ENCODE data around the gene PLEKHG2.
A peak's percentile ranks its signal among the peaks of the same experiment; 100 is the strongest.

The PLEKHG2 gene

GRCh38 chr19:39406656-39407409 lies 5.6 kb upstream of the PLEKHG2 start, which contains the start of gene ZFP36:
ZFP36 (plus strand) TSS chr19:39406847; CDS start chr19:39406905, 58 bp downstream.
- DNase-seq, result peak; percentile 94

GRCh38 chr19:39407410-39407659 lies 5.1 kb upstream of the PLEKHG2 start:
- DNase-seq, result no peak

- DNase-seq, result peak; percentile 75
These were observed 4.6 kb upstream of the PLEKHG2 start for GRCh38 chr19:39407660-39408391.

- DNase-seq, result peak; percentile 73
These were observed 3.9 kb upstream of the PLEKHG2 start for GRCh38 chr19:39408392-39409207.

GRCh38 chr19:39409208-39410016 lies 3.1 kb upstream of the PLEKHG2 start:
- DNase-seq, result peak; percentile 95

- DNase-seq, result peak; percentile 89
These were observed 2.2 kb upstream of the PLEKHG2 start for GRCh38 chr19:39410017-39410830.

- DNase-seq, result no peak
These were observed 1.7 kb upstream of the PLEKHG2 start for GRCh38 chr19:39410831-39411080.

- peak; percentile 72 for DNase-seq
These were observed 1.2 kb upstream of the PLEKHG2 start for GRCh38 chr19:39411081-39411831.

GRCh38 chr19:39411832-39412099 lies 703 bp upstream of the PLEKHG2 start:
- DNase-seq, result peak; percentile 93

GRCh38 chr19:39412867-39413271 lies 400 bp downstream of the PLEKHG2 start:
- no peak for DNase-seq

- peak; percentile 53 for DNase-seq
These were observed 922 bp downstream of the PLEKHG2 start for GRCh38 chr19:39413272-39413910.

- no peak for DNase-seq
These were observed 1.6 kb downstream of the PLEKHG2 start for GRCh38 chr19:39413911-39414608.

- no peak for DNase-seq
These were observed 2.9 kb downstream of the PLEKHG2 start for GRCh38 chr19:39415111-39416046.

GRCh38 chr19:39416152-39417120 lies 4.0 kb downstream of the PLEKHG2 start:
- no peak for DNase-seq

GRCh38 chr19:39417463-39418181 lies 5.2 kb downstream of the PLEKHG2 start:
- no peak for DNase-seq

GRCh38 chr19:39419003-39419402 lies 6.5 kb downstream of the PLEKHG2 start:
- DNase-seq, result no peak

- no peak for DNase-seq
These were observed 8.3 kb downstream of the PLEKHG2 start for GRCh38 chr19:39420769-39421168.
